Esophagus (tissue), 2 donors: ENCODE results near the gene GCNT2. TPM values are rescaled to one million over a fixed set of nuclear protein-coding genes. Genes with fewer than 3 reads are reported as not detected.

Source experiments
- H3K27ac ChIP-seq, 2 donors: one replicate each; pipeline ENCODE4 v1.5.1; 2013; ENCODE audit warnings: low read depth in 2 of 2, mild to moderate bottlenecking in 2 of 2, inconsistent platforms in 1 of 2, low read length in 1 of 2, moderate library complexity in 1 of 2
- H3K27me3 ChIP-seq, 2 donors: one replicate each; pipeline ENCODE4 v1.6.1; 2013; ENCODE audit warnings: low read length in 2 of 2, control low read depth in 1 of 2, mild to moderate bottlenecking in 1 of 2; ENCODE audit not compliant: insufficient read depth in 2 of 2, control insufficient read depth in 1 of 2
- H3K36me3 ChIP-seq, 2 donors: one replicate each; pipeline ENCODE4 v1.6.1; 2013; ENCODE audit warnings: low read length in 1 of 2; ENCODE audit not compliant: control insufficient read depth in 2 of 2, insufficient read depth in 2 of 2
- H3K4me1 ChIP-seq, 2 donors: one replicate each; pipeline ENCODE4 v1.6.1; 2013; ENCODE audit warnings: low read length in 1 of 2; ENCODE audit not compliant: control insufficient read depth in 2 of 2, insufficient read depth in 2 of 2
- H3K4me3 ChIP-seq, 2 donors: one replicate each; pipeline ENCODE4 v1.5.1; 2013; ENCODE audit warnings: low read length in 2 of 2, mild to moderate bottlenecking in 2 of 2, low read depth in 1 of 2, moderate library complexity in 1 of 2
- H3K9me3 ChIP-seq, 2 donors: one replicate each; pipeline ENCODE4 v1.6.1; 2013; ENCODE audit warnings: mild to moderate bottlenecking in 2 of 2, low read depth in 1 of 2, low read length in 1 of 2, moderate library complexity in 1 of 2; ENCODE audit not compliant: control insufficient read depth in 2 of 2, insufficient read depth in 1 of 2
- WGBS, 2 donors: extraction: QIAGEN DNeasy Blood & Tissue Kit; methylation state at CpG; one replicate each; pipeline ENCODE4 v1.1.7; 2013; 5-methylcytosine and 5-hydroxymethylcytosine counted together
- polyA plus RNA-seq, 2 donors: library from polyadenylated mRNA; stranded (reverse); fragments of 200-250 nt; gene quantifications; one replicate each; pipeline ENCODE4 v1.2.3, GENCODE V29; 2013
- donor health status: healthy with polysubstance abuse.
- donor health status: Bipolar disorder and iron deficiency.

GCNT2 gene
- polyA plus RNA-seq, 2 donors: 3.0 to 3.1 TPM

DNA sequence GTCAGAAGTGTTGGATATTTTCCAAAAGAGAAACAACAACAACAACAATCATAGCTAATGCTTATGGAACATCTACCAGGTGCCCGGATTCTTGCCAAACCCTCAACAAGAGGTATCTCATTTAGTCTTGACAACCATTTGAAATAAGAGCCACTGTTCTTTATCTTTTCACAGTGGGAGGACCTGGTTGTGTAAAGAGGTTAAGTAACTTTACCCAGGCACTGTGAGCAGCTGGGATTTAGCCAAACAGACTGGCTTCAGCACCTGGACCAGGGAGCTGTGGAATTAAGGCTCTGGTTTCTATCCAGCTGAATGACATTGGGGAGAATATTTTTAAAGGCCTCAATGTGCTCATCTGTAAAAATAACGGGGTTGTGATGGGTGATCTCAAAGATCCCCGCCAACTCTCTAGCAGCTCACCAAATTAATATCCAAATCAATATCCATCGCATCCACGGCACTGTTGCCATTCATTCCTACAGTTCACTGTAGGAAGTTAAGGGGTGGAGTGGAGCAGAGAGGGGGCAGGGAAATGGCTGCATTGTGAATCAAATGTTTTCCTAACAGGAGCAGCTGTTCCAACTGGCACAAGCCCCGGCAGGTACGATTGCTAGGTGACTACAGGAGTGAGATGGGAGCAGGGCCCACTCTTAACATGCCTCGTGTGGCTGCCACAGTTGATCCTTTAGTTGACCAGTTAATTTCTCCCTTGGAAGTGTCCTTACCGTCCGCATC, 61.8 kb downstream of the GCNT2 start:
- Histone ChIP-seq H3K36me3 (no peaks in the 10 kb centered on the region), H3K27ac (no peak overlapping the region), H3K4me1 (peaks cover 3% of the 10 kb centered on the region in 2 donors), H3K4me3 (no peak overlapping the region), H3K9me3 (no peaks in the 10 kb centered on the region), H3K27me3 (no peaks in the 10 kb centered on the region)
- WGBS, 2 donors: 36 to 49% methylated on average over 10 of the region's 10 CpGs

- Histone ChIP-seq H3K27me3 (no peaks in the 10 kb centered on the region), H3K36me3 (no peaks in the 10 kb centered on the region), H3K9me3 (no peaks in the 10 kb centered on the region), H3K4me1 (peaks cover 3% of the 10 kb centered on the region in 2 donors), H3K27ac (no peak overlapping the region), H3K4me3 (no peak overlapping the region)
- WGBS, 2 donors: 20 to 43% methylated on average over 3 of the region's 3 CpGs
Measured at GRCh38 chr6:10583509-10583901, 62.4 kb downstream of the GCNT2 start.

DNA sequence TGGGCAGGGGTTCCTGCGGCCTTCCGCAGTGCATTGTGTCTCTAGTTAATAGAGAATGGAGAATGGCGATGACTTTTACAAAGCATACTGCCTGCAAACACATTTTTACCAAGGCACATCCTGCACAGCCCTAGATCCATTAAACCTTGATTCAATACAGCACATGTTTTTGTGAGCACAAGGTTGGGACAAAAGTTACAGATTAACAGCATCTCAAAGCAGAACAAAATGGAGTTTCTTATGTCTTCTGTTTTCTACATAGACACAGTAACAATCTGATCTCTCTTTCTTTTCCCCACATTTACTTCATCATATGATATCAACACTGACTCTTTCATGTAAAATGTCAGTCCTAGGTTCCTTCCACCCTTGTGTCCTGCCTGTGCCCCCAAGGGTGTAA, 63.5 kb downstream of the GCNT2 start:
- no peaks in the 10 kb centered on the region for H3K36me3 ChIP-seq
- peaks cover 0 to 3% of the 10 kb centered on the region in 2 donors for H3K9me3 ChIP-seq
- no peaks in the 10 kb centered on the region for H3K27me3 ChIP-seq
- no peak overlapping the region for H3K4me3 ChIP-seq
- no peak overlapping the region for H3K27ac ChIP-seq
- WGBS, 2 donors: 86 to 96% methylated on average over 3 of the region's 3 CpGs
- peaks cover 3% of the 10 kb centered on the region in 2 donors for H3K4me1 ChIP-seq

- H3K9me3 ChIP-seq: peaks cover 0 to 3% of the 10 kb centered on the region in 2 donors
- no peak overlapping the region for H3K4me3 ChIP-seq
- H3K4me1 ChIP-seq: peaks cover 3% of the 10 kb centered on the region in 2 donors
- H3K27ac ChIP-seq: no peak overlapping the region
- H3K27me3 ChIP-seq: no peaks in the 10 kb centered on the region
- 59 to 64% methylated on average over 13 of the region's 13 CpGs for WGBS, 2 donors
- H3K36me3 ChIP-seq: no peaks in the 10 kb centered on the region
Measured at GRCh38 chr6:10585209-10585845, 64.2 kb downstream of the GCNT2 start.

DNA sequence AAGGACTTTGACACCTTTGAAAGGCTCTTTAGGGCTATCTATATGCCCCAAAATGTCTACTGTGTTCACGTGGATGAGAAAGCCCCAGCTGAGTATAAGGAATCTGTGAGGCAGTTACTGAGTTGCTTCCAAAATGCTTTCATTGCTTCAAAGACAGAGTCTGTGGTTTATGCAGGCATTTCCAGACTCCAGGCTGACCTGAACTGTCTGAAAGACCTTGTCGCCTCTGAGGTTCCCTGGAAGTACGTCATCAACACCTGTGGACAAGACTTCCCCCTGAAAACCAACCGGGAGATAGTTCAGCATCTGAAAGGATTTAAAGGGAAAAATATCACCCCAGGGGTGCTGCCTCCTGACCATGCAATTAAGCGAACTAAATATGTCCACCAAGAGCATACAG, 65.2 kb downstream of the GCNT2 start:
- Histone ChIP-seq H3K4me1 (peaks cover 3% of the 10 kb centered on the region in 2 donors), H3K27ac (no peak overlapping the region), H3K27me3 (no peaks in the 10 kb centered on the region), H3K4me3 (no peak overlapping the region), H3K9me3 (peaks cover 0 to 3% of the 10 kb centered on the region in 2 donors), H3K36me3 (no peaks in the 10 kb centered on the region)
- whole genome bisulfite sequencing, 2 donors: 84 to 87% methylated on average over 5 of the region's 5 CpGs

- no peak overlapping the region for H3K4me3 ChIP-seq
- H3K36me3 ChIP-seq: no peaks in the 10 kb centered on the region
- H3K27me3 ChIP-seq: no peaks in the 10 kb centered on the region
- no peak overlapping the region for H3K27ac ChIP-seq
- WGBS, 2 donors: 75 to 78% methylated on average over 14 of the region's 14 CpGs
- H3K4me1 ChIP-seq: peaks cover 3% of the 10 kb centered on the region in 2 donors
- peaks cover 0 to 3% of the 10 kb centered on the region in 2 donors for H3K9me3 ChIP-seq
Measured at GRCh38 chr6:10587656-10588406, 66.7 kb downstream of the GCNT2 start.

GRCh38 chr6:10588562-10589428, 67.6 kb downstream of the GCNT2 start:
- Histone ChIP-seq H3K4me3 (no peak overlapping the region), H3K4me1 (no peaks in the 10 kb centered on the region), H3K27ac (no peak overlapping the region), H3K36me3 (no peaks in the 10 kb centered on the region), H3K9me3 (peaks cover 0 to 3% of the 10 kb centered on the region in 2 donors), H3K27me3 (no peaks in the 10 kb centered on the region)
- WGBS, 2 donors: 92 to 96% methylated on average over 7 of the region's 7 CpGs

GRCh38 chr6:10589429-10589727, 68.2 kb downstream of the GCNT2 start:
- H3K27ac ChIP-seq: no peak overlapping the region
- WGBS, 2 donors: 78 to 89% methylated on average over 2 of the region's 2 CpGs

DNA sequence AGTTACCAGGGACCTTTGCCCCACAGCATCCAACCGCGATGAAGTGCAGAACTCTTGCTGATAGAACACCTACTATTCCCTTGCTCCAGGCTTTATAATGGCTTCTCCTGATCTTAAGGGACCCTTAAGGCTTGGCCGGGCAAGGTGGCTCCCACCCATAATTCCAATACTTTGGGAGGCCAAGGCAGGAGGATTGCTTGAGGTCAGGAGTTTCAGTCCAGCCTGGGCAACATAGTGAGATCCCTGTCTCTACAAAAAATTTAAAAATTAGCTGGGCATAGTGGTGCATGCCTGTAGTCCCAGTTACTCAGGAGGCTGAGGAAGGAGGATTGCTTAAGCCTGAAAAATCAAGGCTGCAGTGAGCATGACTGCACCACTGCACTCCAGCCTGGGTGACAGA, 68.8 kb downstream of the GCNT2 start:
- H3K4me3 ChIP-seq: no peak overlapping the region
- H3K4me1 ChIP-seq: no peaks in the 10 kb centered on the region
- H3K27me3 ChIP-seq: no peaks in the 10 kb centered on the region
- peaks cover 0 to 3% of the 10 kb centered on the region in 2 donors for H3K9me3 ChIP-seq
- no peak overlapping the region for H3K27ac ChIP-seq
- H3K36me3 ChIP-seq: no peaks in the 10 kb centered on the region
- 92 to 98% methylated on average over 3 of the region's 3 CpGs for WGBS, 2 donors

More at GRCh38 chr6:10589429-10589727, 68.2 kb downstream of the GCNT2 start:
- H3K4me1 ChIP-seq: no peaks in the 10 kb centered on the region
- no peaks in the 10 kb centered on the region for H3K27me3 ChIP-seq
- no peak overlapping the region for H3K4me3 ChIP-seq
- H3K9me3 ChIP-seq: peaks cover 0 to 3% of the 10 kb centered on the region in 2 donors
- H3K36me3 ChIP-seq: no peaks in the 10 kb centered on the region
